GM18499 (cell line): ENCODE data around the gene ROBO2.

Source experiments
- ATAC-seq: cut with Tn5 transposase; IDR thresholded peaks from one replicate; pipeline ENCODE4 v1.9.1; 2021; ENCODE audit warnings: moderate number of reproducible peaks; ENCODE audit not compliant: insufficient read depth, unreplicated experiment

The ROBO2 gene

DNA sequence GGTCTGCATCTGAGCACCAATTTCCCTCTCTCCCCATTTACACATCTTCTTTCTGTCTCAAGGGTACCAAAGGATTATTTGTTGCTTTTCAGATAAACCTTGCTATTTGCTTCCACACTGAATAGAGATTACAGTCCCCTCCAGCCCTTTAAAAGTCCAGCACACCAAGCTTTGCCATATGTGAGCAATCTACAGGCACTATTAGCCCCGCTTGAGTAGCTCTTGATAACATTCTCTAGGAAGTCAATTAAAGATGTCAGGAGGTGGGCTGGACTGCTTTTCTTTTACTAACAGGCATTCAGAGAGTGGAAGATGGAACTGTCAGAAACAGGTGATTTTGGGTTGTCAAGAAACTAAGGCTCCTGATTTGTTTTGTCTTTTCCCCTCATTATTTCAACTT lies 417.0 kb downstream of the ROBO2 start:
- no peak for ATAC-seq

DNA sequence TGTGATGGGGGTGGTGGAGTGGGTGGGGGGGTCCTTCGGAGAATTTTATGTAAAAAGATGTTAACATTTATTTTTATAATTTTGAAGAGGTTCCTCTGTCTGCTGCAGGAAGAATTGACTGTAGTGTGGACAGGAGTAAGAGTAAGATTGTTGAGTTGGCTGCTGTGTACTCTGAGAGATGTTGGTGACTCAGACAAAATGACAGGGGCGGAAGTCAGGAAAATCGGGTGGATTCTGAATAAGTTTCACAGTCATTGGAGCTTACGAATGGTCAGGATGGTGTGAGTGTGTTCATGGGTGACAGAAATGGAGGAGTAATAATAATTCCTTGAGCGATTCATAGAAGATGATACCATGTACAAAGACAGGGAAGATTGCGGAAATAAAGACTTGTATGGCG lies 420.0 kb downstream of the ROBO2 start:
- ATAC-seq: no peak

DNA sequence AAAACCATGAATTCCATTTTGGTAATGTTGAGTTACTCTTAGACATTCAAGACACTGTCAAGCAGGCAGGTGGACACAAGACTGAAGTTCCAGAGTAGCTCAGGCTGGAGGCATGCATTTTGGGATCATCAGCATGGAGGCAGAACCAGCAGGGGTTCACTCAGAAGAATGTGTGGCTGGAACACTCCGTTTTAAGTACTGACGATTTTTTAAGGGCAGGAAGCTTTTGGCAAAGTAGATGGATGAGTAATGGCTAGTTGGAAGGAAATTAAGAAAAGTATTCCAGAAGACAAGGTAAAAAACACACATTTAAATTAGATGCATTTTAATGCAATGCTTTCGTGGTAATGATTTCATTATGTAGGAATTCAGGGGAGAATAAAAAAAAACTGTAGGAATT lies 420.4 kb downstream of the ROBO2 start:
- no peak for ATAC-seq

DNA sequence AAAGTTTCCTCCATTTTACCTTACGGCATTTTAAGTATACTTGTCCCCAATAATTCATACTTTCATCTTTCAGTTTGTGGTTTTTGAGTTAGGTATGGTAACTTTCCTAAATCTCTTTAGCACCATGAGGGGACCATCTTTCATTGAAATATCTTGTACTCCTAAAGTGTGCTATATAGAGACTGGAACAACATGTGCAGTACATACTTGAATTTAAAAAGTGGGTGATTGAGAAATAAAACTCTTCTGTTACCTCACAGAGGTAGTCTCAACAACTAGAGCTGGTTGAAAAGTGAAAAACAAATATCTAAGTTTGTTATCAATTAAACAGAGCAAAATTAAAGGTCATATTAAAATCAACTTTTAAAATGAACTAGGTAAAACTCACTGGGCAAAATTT lies 423.1 kb downstream of the ROBO2 start:
- no peak for ATAC-seq

DNA sequence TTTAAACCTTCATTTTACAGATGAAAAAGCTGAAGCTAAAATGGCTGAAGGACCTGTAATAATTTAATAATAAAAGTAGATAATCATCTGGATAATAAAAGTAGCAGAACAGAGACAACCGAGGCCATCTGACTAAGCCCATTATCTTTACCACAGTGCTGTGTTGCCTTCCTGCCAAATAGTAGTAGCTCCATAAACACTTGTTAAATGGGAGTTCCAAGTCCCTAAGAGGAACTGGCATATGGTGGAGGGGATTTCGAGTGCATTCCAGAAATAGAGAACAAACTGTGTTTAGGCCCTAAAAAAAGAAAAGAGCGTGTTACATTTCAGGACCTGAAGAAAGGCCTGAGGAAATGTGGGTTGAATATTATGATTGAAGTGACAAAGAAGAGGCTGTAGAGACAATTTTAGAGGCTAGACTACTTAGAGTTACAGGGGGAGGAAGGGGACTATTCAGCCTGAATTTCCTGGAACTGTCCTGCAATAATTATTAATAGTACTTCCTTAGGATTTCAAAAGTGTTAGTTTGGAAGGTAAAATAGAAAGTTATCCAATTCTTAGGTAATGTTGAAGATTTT lies 424.3 kb downstream of the ROBO2 start:
- no peak for ATAC-seq

DNA sequence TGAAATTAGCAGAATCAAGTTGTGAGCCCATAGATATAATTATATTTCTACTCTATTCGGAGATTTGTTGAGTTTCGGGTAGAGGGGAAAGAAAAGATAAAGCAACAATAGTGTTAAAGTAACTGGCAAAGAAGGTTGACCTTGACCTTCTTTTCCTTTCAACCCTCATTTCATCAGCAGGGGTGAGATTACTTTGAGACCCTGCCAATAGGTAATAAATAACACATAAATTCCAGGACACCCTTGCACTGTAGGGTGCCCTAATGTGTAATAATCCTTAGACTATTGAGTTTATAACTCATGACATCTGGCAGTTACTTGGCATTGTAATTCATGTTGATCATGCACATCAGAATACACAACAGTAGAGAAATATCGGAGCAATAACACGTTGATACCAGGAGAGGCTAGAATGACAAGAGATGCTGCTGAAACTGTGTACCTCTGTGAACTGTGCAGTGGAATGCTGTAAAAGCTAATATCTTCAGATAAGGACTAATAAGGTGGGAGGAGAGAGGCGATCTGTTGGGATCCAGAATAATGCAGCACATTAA lies 426.7 kb downstream of the ROBO2 start:
- ATAC-seq: no peak

DNA sequence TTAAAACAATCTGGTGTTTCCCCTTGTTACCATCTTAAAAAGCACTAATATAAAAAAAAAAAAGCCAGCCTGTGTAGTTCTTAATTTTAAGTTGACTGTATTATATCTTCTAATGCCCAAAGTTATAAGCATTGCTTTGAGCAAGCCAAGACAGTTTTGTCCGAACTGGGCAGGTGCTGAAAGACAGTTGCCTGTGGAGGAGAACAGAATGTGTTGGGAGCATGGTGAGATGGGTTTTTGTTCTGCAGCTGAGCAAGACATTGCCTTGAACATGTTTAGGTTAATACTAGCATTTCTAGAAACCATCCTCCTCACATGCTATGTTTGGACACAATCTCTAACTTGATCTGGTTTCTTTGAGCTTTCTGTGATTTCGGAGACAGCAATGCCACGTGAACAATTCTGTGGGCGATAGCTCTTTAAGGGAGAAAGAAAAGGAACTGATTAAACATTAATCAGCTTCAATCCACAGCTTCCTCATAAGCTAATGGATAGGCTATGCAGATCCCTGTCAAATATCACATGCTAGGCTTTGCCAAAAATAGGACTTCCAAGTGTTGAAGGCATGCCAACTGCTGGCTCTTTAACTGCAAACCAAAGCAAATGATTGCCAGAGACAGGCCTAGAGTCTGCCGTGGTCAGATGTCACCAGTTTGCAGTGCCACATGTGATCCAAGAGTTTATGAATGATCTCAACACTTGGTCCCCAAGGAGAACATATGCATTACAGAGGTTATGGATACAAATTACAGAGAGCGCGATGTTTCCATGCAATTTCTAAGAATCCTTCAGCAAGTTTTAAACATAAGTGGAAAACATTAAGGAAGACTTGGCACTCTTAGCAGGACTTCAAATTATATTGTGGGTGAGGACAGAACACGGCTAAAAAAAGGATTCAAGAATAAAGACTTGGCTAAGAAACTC lies 428.1 kb downstream of the ROBO2 start:
- ATAC-seq: no peak

DNA sequence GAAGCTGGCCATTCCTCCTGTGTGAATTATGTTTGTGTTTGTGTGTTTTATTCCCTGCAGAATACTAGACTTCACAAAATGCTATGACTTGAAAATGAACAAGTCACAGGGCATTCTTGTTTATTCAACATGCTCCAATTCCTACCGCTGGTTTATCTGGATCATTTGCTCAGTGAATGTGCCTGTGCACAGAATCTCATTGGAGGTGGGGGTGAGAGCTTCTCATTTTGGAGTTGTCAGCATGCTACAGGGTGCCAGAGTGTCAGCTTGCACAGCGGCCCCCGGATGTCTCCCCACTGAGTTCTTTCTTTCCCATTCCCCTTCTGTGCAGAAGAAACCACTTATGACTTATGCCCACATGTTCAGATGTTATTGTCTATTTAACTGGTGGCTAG lies 428.7 kb downstream of the ROBO2 start:
- ATAC-seq: no peak

DNA sequence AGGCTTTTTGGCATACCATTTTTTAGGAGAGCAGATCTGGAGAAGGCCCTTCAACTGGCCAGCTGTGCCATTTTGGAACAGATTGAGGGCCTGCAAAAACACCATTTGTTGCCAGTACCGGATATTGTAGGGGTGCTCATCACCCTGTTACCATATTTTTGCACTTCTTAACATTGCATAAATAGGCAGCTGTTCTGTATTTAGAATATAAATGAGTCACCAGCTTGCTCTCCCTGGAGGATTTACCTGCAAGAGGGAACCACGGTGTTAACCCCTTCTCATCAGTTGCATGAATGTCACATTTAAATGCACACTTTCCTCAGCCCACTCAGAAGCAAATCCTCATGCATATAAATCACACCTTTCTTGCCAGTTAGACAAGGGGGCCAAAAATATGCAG lies 435.6 kb downstream of the ROBO2 start:
- ATAC-seq: no peak

DNA sequence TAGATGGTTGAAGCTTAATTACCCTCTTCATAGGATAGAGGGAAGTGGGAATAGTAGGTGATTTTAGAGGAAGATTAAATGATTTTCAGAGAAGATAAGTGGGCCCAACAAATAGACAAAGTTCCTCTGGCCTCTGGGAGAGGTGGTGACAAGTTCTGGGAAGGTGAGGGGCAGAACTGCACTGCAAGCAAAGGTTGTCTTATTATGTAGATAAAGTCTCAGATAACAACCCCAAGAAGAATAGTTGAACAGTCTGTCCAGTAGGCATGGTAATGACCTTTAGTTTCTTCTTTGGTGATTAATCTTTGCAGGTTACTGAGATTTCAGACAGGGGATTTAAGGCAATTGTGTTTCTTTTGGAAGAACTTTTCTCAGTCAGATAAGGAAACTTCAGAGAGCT lies 439.1 kb downstream of the ROBO2 start:
- ATAC-seq: no peak

DNA sequence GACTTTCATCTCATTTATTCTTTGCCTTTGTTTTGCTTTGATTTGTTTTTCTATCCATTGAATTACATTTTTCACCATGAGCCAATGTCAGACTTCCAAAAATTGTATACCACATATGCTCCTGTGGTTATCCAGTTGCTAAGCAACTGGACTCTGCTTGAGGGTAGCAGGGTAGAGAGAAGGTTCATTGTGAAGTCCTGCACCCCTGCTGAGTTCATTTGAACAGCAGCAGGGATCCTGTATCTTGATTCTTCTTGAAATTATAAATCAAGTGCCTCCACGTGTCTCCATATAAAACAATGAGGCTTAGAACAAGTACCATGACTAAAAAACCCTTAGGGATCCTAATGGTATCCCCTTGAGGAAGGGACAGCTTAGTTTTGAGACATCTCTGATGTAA lies 449.3 kb downstream of the ROBO2 start:
- ATAC-seq: no peak

DNA sequence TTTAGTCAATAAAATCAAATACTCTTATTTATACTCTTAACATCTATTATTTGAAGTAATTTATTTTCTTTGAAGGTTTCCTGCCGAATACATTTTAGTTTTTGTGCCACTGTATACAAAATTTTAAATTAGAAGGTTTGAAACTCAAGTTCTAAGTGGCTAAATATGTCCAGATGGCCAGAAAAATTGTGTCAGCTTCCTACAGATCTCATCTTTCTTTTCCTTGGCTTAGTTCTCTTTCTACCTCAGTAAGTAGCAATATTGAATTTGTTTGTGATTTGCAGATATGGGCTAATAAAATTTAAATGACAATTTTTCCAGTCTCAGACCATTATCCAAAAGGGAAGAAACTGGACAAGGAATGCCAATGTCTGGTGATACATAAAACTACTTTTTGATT lies 452.1 kb downstream of the ROBO2 start:
- ATAC-seq: no peak

DNA sequence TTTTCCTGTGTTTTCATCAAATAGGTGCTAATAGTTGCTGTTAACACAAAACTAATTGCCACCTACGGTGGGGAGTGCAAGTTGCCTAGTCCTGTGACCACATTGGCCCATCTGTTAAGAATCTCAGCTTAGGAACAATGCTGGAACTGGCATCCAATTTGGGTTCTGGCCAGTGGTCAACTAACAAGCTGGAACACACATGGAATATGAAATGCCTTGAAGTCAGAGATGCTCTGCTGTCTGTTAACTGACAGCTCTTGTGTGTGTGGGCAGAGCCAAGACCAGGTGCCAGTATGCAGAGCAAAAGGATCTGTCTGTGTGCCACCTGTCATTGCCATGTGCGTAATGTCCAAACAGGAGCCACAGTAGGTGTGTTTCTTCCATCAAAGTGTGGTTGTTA lies 460.8 kb downstream of the ROBO2 start:
- ATAC-seq: no peak

DNA sequence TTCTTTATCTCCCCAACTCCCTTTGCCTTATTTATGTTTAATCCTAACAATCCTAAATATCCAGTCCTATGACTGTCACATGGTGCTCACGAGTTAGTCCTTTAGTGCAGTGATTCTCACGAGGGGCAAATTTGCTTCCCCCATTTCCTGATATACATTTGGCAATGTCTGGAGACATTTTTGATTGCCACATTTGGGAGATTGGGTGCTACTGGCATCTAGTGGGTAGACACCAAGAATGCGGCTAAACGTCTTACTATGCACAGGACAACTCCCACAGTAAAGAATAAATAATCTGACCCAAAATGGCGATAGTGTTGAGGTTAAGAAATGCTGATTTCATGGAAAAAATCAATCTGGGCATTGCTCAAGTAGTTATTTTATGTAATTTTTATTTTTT lies 466.5 kb downstream of the ROBO2 start:
- ATAC-seq: no peak

DNA sequence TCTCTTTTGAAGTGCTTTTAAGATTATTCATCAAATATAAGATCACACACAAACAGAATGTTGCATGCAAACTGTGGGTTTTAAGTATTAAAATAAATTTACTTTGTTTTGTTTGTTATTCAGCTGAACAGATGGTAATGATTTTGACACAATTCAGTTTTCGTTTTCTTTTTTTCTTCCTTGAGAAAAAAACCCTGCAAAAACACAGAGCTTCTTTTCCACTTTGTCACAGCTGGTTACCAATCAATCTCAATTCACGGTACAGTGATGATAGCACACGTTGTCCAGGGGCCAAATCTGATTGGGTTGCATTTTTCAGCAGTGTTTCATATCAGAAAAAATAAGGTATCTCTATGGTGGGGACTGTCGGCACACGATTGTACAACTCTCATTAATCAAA lies 473.6 kb downstream of the ROBO2 start:
- ATAC-seq: no peak

DNA sequence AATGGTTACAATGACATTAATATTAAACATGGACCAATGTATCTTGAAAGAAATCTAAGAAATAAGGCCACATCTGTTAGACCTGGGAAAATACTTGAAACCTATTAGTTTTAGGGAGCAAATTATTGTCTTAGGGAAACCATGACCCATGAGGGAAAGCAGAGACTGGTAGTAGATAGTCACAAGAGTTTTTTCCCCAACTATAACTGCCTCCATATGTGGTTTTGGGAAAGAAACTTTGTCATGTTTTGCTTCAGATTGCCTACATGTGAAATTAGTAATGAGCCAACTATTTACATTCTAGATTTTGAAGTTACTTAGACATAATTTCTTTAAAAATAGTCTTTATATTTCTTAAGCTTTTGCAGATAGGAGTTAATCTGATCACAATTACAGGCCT lies 474.9 kb downstream of the ROBO2 start:
- ATAC-seq: no peak

DNA sequence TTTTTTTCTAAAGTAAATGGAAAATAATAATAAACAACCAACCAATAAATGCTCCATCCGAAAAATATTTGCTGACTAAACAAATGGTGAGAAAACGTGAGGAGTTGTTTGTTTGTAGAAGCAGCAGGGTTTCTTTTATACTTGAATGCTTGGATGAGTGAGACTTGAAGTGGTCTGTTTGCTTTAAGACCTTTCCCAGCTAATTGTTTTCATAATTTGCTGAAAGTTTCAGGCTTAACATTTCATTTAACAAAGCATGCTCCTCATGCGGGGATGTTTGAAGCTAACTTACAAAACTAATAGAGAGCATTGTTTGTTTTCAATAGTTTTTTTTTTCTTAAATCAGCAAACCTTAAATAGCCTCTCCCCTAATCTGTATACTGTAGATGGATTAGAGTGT lies 484.6 kb downstream of the ROBO2 start:
- ATAC-seq: no peak

DNA sequence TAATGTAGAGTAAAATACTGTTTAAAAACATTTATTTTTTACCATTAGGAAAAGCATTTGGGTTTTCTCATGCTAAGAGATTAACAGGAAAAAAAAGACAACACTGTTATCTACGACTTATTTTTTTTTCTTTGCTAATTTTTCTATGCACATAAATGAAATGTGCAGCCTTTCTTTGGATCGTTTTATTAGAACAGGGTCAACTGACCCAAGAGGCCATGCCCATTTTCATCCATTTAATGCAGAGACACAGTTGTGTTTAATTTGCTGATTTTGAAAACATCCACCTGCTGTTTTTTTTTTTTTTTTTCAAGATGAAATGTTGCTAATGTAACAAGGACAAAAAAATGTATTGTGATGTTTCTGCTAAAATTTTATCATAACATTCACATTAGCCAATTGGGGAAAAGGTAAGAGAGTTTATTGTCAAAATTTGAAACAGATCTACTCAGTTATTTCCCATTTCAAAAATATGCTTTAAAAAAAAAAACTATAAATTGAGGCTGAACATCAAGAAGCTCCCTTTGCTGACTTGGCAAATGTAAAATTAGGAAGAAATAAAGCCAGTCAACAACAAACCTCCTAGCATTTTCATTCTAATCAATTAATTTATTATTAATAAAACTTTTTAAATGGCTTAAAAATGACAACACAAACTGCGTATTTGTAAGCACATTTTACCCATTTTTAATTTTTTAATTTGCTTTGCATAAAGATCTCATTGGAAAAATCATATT lies 485.2 kb downstream of the ROBO2 start:
- no peak for ATAC-seq

DNA sequence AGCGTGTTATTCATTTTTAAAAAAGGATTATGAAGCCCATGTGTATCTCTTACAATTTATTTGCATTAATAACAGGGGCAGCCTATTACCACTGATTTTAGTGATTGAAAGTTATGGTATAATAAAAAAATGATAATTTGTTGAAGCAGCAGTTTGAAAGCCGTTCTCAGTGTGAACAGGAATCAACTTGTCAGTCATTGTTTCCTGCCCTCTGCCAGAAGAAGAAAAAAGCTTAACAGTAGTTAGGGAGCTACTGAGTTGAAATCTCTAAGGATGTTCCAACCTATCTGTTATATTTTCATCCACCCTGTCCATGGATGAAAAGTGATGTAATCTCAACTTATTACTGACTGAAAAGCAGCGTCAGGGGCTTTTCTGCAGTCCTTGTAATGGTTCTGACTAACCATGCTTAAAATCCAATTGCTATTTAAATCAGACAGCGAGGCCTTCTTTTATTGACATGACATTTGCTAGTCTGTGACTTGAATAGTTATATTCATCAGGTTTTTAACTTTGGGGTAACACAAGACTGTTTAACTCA lies 486.7 kb downstream of the ROBO2 start:
- ATAC-seq: no peak

DNA sequence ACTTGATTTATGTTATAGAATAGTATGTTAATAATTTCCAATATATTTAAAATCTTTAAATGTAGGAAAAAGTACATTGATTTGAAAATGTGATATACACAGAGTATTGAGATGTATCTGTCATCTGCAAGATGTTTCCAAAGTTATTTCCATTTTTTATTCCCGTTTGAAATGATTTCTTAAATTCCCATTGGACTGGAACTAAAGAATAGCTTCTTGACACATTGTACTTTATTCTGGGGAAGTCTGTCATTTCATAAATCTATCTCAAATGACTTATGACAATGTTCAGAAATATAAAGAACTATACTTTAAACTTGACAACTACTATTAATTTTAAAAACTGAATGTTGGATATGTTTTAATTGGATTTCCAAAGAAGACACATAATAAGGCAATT lies 489.6 kb downstream of the ROBO2 start:
- no peak for ATAC-seq

DNA sequence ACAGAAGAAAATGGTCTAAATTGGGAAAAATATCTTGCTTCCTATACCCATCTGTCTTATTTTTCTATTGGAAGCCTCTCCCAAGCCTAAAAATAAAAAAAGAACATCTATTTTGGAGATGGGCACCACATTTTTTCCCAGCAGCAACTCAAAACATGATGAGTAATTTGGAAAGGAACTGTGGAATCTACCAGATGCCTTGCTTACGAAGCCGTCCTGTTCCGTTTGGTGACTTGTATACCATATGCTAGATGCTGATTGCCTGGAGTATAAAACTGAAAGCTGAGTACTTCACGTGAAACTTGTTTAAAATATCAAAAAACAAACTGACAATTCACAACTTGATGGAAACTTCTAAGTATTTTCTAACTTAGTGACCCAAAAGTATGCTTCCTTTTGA lies 491.0 kb downstream of the ROBO2 start:
- ATAC-seq: no peak
